Chondrocyte (in vitro differentiated cells): Measurements from ENCODE around the gene FOXK1. TPM values are rescaled to one million over a fixed set of nuclear protein-coding genes. Genes with fewer than 3 reads are reported as not detected.
A peak's percentile ranks its signal among the peaks of the same experiment; 100 is the strongest.

Experiments used
- DNase-seq: peaks from one replicate; pipeline ENCODE4 v3.0.0; 2021; ENCODE audit warnings: mixed read lengths, low spot score
- H3K27ac Mint-ChIP-seq: one replicate; pipeline ENCODE4 v1.8.0; 2021; ENCODE audit warnings: mild to moderate bottlenecking, moderate library complexity, mixed read lengths; ENCODE audit not compliant: unreplicated experiment
- H3K27me3 Mint-ChIP-seq: 2 replicates; pipeline ENCODE4 v1.8.0; 2021; ENCODE audit warnings: low read depth, mixed read lengths
- H3K36me3 Mint-ChIP-seq: 2 replicates; pipeline ENCODE4 v1.8.0; 2021; ENCODE audit warnings: low read depth, mixed read lengths
- H3K4me1 Mint-ChIP-seq: 2 replicates; pipeline ENCODE4 v1.8.0; 2021; ENCODE audit warnings: low read depth, mild to moderate bottlenecking, mixed read lengths
- H3K4me3 Mint-ChIP-seq: one replicate; pipeline ENCODE4 v1.8.0; 2021; ENCODE audit warnings: mild to moderate bottlenecking, moderate library complexity, mixed read lengths; ENCODE audit not compliant: unreplicated experiment
- H3K9me3 Mint-ChIP-seq: 2 replicates; pipeline ENCODE4 v1.8.0; 2021; ENCODE audit warnings: low read depth, mixed read lengths
- CTCF ChIP-seq: fragments of 200-600 bp; sonication (generic); IDR thresholded peaks from 2 replicates; pipeline ENCODE4 v1.5.0; 2021; ENCODE audit warnings: antibody characterized with exemption, mild to moderate bottlenecking, moderate library complexity
- total RNA-seq: library from RNA; stranded (reverse); gene quantifications from 3 replicates; pipeline ENCODE4 v1.2.1, GENCODE V29; 2021

Gene FOXK1
- total RNA-seq, 1 donor from 2014 or later: 77.9 TPM

GRCh38 chr7:4770886-4771285 is 88.8 kb downstream of the FOXK1 start:
- Mint-ChIP-seq H3K4me3 (no peak overlapping the region), H3K27me3 (no peaks in the 10 kb centered on the region), H3K36me3 (peaks cover 7% of the 10 kb centered on the region), H3K4me1 (peaks cover 38% of the 10 kb centered on the region), H3K9me3 (no peaks in the 10 kb centered on the region), H3K27ac (peak overlapping the region; percentile 73)
- no peak for DNase-seq
- TF ChIP-seq CTCF: no peak

GRCh38 chr7:4771737-4772136 is 89.6 kb downstream of the FOXK1 start:
- Mint-ChIP-seq H3K9me3 (no peaks in the 10 kb centered on the region), H3K27ac (no peak overlapping the region), H3K4me3 (no peak overlapping the region), H3K36me3 (peaks cover 6% of the 10 kb centered on the region), H3K27me3 (no peaks in the 10 kb centered on the region), H3K4me1 (peaks cover 46% of the 10 kb centered on the region)
- no peak for TF ChIP-seq CTCF
- DNase-seq: no peak

- Mint-ChIP-seq H3K27me3 (no peaks in the 10 kb centered on the region), H3K4me3 (no peak overlapping the region), H3K9me3 (no peaks in the 10 kb centered on the region), H3K36me3 (peaks cover 6% of the 10 kb centered on the region), H3K4me1 (peaks cover 50% of the 10 kb centered on the region), H3K27ac (no peak overlapping the region)
- no peak for TF ChIP-seq CTCF
- DNase-seq: no peak
Measured at GRCh38 chr7:4772306-4772705, 90.2 kb downstream of the FOXK1 start.

- peak overlapping the region; percentile 99 for H3K27ac Mint-ChIP-seq
Measured at GRCh38 chr7:4774007-4774406, 91.9 kb downstream of the FOXK1 start.

GRCh38 chr7:4774658-4775249 is 92.7 kb downstream of the FOXK1 start:
- H3K4me3 Mint-ChIP-seq: peak overlapping the region; percentile 98
- no peak for DNase-seq
- peaks cover 5% of the 10 kb centered on the region for H3K36me3 Mint-ChIP-seq
- no peak for TF ChIP-seq CTCF
- no peaks in the 10 kb centered on the region for H3K9me3 Mint-ChIP-seq
- H3K4me1 Mint-ChIP-seq: peaks cover 47% of the 10 kb centered on the region
- H3K27me3 Mint-ChIP-seq: no peaks in the 10 kb centered on the region
- H3K27ac Mint-ChIP-seq: peak overlapping the region; percentile 99

More at GRCh38 chr7:4774007-4774406, 91.9 kb downstream of the FOXK1 start:
- no peaks in the 10 kb centered on the region for H3K27me3 Mint-ChIP-seq
- H3K9me3 Mint-ChIP-seq: no peaks in the 10 kb centered on the region
- TF ChIP-seq CTCF: no peak
- DNase-seq: no peak
- peaks cover 5% of the 10 kb centered on the region for H3K36me3 Mint-ChIP-seq
- H3K4me1 Mint-ChIP-seq: peaks cover 55% of the 10 kb centered on the region
- H3K4me3 Mint-ChIP-seq: peak overlapping the region; percentile 98
